A549 (cell line): ENCODE data around the gene HOXD8. TPM values are rescaled to one million over a fixed set of nuclear protein-coding genes. Genes with fewer than 3 reads are reported as not detected.
A peak's percentile ranks its signal among the peaks of the same experiment; 100 is the strongest.

Experiments used
- ATAC-seq, 2 experiments: fragments of 200-7000 bp in 1 of 2; fragments of >200 bp in 1 of 2; cut with Nextera tagmentation in 1 of 2; cut with Tn5 transposase in 1 of 2; 3 replicates each; pipeline versions ENCODE4 v1.8.0 to v1.9.1; 2018 to 2020; ENCODE audit warnings: mild to moderate bottlenecking in 1 of 2, moderate library complexity in 1 of 2
- CTCF ChIA-PET: fragments of 300-600 bp; sonication (Branson Sonifier 250); formaldehyde crosslinking; extraction: SDS; loops from one replicate; lab custom pipeline; 2021; ENCODE audit warnings: antibody characterized with exemption, inconsistent platforms; lab: Yijun Ruan, JAX
- POLR2A ChIA-PET: fragments of 350-600 bp; formaldehyde crosslinking; extraction: SDS; loops from one replicate; lab custom pipeline; 2021; ENCODE audit warnings: antibody characterized with exemption, inconsistent platforms; lab: Yijun Ruan, JAX
- DNase-seq, 2 experiments: peaks; one replicate each; pipeline versions ENCODE4 v3.0.0 to v3.0.0-alpha.2; 2011 to 2016; ENCODE audit warnings: low read depth in 1 of 2, low spot score in 1 of 2
- FAIRE-seq: peaks from 2 replicates; lab custom pipeline; 2011; peaks lifted over from hg19 to GRCh38; lab: Jason Lieb, UNC
- H3K27ac ChIP-seq, 2 experiments: fragments of >200 bp; sonication (Bioruptor Twin); formaldehyde crosslinking; 3 replicates each; pipeline ENCODE4 v1.5.1; 2016 to 2017
- H3K4me1 ChIP-seq: fragments of >200 bp; sonication (Bioruptor Twin); formaldehyde crosslinking; 3 replicates; pipeline ENCODE4 v1.6.1; 2016
- H3K4me2 ChIP-seq: fragments of >200 bp; sonication (Bioruptor Twin); formaldehyde crosslinking; 3 replicates; pipeline ENCODE4 v1.6.1; 2016
- H3K4me3 ChIP-seq: fragments of >200 bp; sonication (Bioruptor Twin); formaldehyde crosslinking; 3 replicates; pipeline ENCODE4 v1.5.1; 2016
- H3K9me3 ChIP-seq: fragments of >200 bp; sonication (Bioruptor Twin); formaldehyde crosslinking; 3 replicates; pipeline ENCODE4 v1.6.1; 2016
- CBX8 ChIP-seq: fragments of 200-600 bp; sonication (generic); IDR thresholded peaks from 2 replicates; pipeline ENCODE4 v1.6.1; 2016
- CHD4 ChIP-seq: fragments of 200-600 bp; sonication (generic); IDR thresholded peaks from 2 replicates; pipeline ENCODE4 v1.6.1; 2016; ENCODE audit warnings: antibody characterized with exemption, mild to moderate bottlenecking, borderline replicate concordance
- EHMT2 ChIP-seq: fragments of 200-600 bp; sonication (generic); IDR thresholded peaks from 2 replicates; pipeline ENCODE4 v1.6.1; 2016; ENCODE audit warnings: antibody characterized with exemption, low read depth, mild to moderate bottlenecking, moderate library complexity
- HDAC2 ChIP-seq: fragments of 200-600 bp; sonication (generic); IDR thresholded peaks from 2 replicates; pipeline ENCODE4 v1.6.1; 2016
- HEYL ChIP-seq: fragments of 250-450 bp; sonication (Bioruptor Pico); IDR thresholded peaks from 2 replicates; pipeline ENCODE4 v1.8.0; 2021; ENCODE audit warnings: mild to moderate bottlenecking, moderate library complexity
- HOXB13 ChIP-seq: fragments of 250-450 bp; sonication (Bioruptor Pico); IDR thresholded peaks from 2 replicates; pipeline ENCODE4 v1.5.0; 2020; ENCODE audit warnings: low read depth, mild to moderate bottlenecking, moderate library complexity
- NPAS2 ChIP-seq: fragments of 250-450 bp; sonication (Bioruptor Pico); IDR thresholded peaks from 2 replicates; pipeline ENCODE4 v1.8.0; 2022; ENCODE audit warnings: mild to moderate bottlenecking, moderate library complexity, borderline replicate concordance
- PHF8 ChIP-seq: fragments of 200-600 bp; sonication (generic); IDR thresholded peaks from 2 replicates; pipeline ENCODE4 v1.6.1; 2016; ENCODE audit warnings: low read depth, mild to moderate bottlenecking, antibody characterized with exemption, moderate library complexity, borderline replicate concordance
- RAD21 ChIP-seq, 2 experiments: fragments of >200 bp in 1 of 2; sonication (Bioruptor Twin) in 1 of 2; formaldehyde crosslinking in 1 of 2; IDR thresholded peaks in 1 of 2; conservative IDR thresholded peaks in 1 of 2; 2 replicates in 1 of 2; 3 replicates in 1 of 2; pipeline ENCODE4 v1.6.1; 2012 to 2018; ENCODE audit warnings: inconsistent platforms in 1 of 2
- RCOR1 ChIP-seq: fragments of 150-350 bp; IDR thresholded peaks from 2 replicates; pipeline ENCODE4 v1.6.1; 2014; ENCODE audit warnings: antibody characterized with exemption, low read length, low read depth
- REST ChIP-seq: fragments of 200-600 bp; sonication (generic); IDR thresholded peaks from 2 replicates; pipeline ENCODE4 v1.6.1; 2016; ENCODE audit warnings: antibody characterized with exemption, mild to moderate bottlenecking, moderate library complexity
- TFCP2L1 ChIP-seq: fragments of 250-450 bp; sonication (Bioruptor Pico); IDR thresholded peaks from 2 replicates; pipeline ENCODE4 v1.5.0; 2021; ENCODE audit warnings: mild to moderate bottlenecking
- TP53 ChIP-seq: fragments of 250-450 bp; sonication (Bioruptor Pico); IDR thresholded peaks from 2 replicates; pipeline ENCODE4 v1.5.0; 2021; ENCODE audit warnings: mild to moderate bottlenecking, moderate library complexity
- USF2 ChIP-seq: fragments of 450-650 bp; IDR thresholded peaks from 2 replicates; pipeline ENCODE4 v1.6.1; 2014; ENCODE audit warnings: antibody characterized with exemption
- ZC3H11A ChIP-seq: fragments of 450-650 bp; IDR thresholded peaks from 2 replicates; pipeline ENCODE4 v1.6.1; 2014; ENCODE audit warnings: antibody characterized with exemption, mild to moderate bottlenecking
- WGBS: methylation state at CpG from one replicate; pipeline ENCODE4 v1.1.6; 2017; ENCODE audit errors: missing lambda C conversion rate; 5-methylcytosine and 5-hydroxymethylcytosine counted together
- polyA plus RNA-seq, 4 experiments: library from polyadenylated mRNA; depleted of rRNA in 3 of 4; stranded (reverse); fragments of >200 nt; fragmentation: RNase III in 1 of 4; extraction: RNeasy Plus Mini Kit Qiagen cat#74134 plus additional on column Dnase treatment in 1 of 4; gene quantifications; 2 replicates in 3 of 4; 3 replicates in 1 of 4; pipeline ENCODE4 v1.2.3, GENCODE V29; 2011 to 2017
- TF ChIP-seq, protein P1 (sequence below): fragments of 250-450 bp; sonication (Bioruptor Pico); IDR thresholded peaks from 2 replicates; pipeline ENCODE4 v1.5.0; 2020; ENCODE audit warnings: low read depth, mild to moderate bottlenecking, moderate library complexity
- TF ChIP-seq, protein P2 (sequence below): IDR thresholded peaks from 2 replicates; pipeline ENCODE4 v1.6.1; 2012
- TF ChIP-seq, protein P3 (sequence below): fragments of 250-450 bp; sonication (Bioruptor Pico); IDR thresholded peaks from 2 replicates; pipeline ENCODE4 v1.5.0; 2021; ENCODE audit warnings: mild to moderate bottlenecking, moderate library complexity, borderline replicate concordance
- TF ChIP-seq, protein P4 (sequence below): fragments of >200 bp; sonication (Bioruptor Twin); formaldehyde crosslinking; IDR thresholded peaks from 2 replicates; pipeline ENCODE4 v1.6.1; 2016

The HOXD8 gene
- polyA plus RNA-seq, 2 of the 4 experiments (the other 2 are of a cell fraction): 3.8 to 8.5 TPM

DNA sequence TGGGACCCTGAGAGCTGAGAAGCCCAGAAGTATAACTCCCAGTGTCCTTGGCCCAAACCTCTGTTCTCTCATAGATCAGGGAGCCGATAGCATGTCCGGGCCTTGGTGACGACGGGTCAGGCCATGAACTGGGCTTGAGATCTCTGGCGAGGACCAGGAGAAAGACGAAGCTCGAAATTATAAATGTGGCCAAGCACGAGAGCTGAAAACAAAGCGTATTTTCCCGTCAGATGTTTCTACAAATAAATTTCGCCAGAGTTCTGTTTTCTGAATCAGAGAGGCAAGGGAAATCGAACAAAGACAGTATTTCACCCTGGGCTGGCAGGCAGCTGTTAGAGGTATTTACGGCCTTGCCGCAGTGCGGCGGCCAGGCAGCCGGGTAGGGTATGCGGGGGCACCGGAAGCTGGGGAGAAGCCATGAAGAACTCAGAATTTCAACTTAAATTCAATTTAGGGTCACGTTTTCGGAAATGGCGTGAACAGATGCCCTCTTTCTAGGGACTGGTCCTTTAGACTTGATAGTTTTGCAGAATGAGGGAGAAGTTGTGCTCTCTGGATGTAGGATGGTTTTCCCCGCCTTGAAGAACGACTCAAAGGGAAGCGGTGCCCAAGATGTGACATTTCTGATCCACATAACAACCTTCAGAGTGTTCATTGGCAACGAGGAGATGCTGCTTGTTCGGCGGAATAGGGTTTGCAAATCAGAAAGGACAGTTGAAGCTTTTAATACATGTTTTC lies 9.6 kb downstream of the HOXD8 start:
- TF ChIP-seq, protein P1, sequence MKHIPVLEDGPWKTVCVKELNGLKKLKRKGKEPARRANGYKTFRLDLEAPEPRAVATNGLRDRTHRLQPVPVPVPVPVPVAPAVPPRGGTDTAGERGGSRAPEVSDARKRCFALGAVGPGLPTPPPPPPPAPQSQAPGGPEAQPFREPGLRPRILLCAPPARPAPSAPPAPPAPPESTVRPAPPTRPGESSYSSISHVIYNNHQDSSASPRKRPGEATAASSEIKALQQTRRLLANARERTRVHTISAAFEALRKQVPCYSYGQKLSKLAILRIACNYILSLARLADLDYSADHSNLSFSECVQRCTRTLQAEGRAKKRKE: no peak
- TF ChIP-seq TFCP2L1 (CRISPR knock-in tag): no peak
- TF ChIP-seq ZC3H11A: no peak
- TF ChIP-seq TP53 (CRISPR knock-in tag): no peak
- TF ChIP-seq USF2: no peak
- no peak for TF ChIP-seq RCOR1
- TF ChIP-seq, protein P2, sequence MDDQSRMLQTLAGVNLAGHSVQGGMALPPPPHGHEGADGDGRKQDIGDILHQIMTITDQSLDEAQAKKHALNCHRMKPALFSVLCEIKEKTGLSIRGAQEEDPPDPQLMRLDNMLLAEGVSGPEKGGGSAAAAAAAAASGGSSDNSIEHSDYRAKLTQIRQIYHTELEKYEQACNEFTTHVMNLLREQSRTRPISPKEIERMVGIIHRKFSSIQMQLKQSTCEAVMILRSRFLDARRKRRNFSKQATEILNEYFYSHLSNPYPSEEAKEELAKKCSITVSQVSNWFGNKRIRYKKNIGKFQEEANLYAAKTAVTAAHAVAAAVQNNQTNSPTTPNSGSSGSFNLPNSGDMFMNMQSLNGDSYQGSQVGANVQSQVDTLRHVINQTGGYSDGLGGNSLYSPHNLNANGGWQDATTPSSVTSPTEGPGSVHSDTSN: no peak
- TF ChIP-seq PHF8: no peak
- TF ChIP-seq, protein P3, sequence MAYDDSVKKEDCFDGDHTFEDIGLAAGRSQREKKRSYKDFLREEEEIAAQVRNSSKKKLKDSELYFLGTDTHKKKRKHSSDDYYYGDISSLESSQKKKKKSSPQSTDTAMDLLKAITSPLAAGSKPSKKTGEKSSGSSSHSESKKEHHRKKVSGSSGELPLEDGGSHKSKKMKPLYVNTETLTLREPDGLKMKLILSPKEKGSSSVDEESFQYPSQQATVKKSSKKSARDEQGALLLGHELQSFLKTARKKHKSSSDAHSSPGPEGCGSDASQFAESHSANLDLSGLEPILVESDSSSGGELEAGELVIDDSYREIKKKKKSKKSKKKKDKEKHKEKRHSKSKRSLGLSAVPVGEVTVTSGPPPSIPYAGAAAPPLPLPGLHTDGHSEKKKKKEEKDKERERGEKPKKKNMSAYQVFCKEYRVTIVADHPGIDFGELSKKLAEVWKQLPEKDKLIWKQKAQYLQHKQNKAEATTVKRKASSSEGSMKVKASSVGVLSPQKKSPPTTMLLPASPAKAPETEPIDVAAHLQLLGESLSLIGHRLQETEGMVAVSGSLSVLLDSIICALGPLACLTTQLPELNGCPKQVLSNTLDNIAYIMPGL (CRISPR knock-in tag): no peak
- no peak for TF ChIP-seq EHMT2
- no peak for TF ChIP-seq HDAC2
- TF ChIP-seq, protein P4, sequence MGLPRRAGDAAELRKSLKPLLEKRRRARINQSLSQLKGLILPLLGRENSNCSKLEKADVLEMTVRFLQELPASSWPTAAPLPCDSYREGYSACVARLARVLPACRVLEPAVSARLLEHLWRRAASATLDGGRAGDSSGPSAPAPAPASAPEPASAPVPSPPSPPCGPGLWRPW: no peak
- no peak for TF ChIP-seq CHD4
- no peak for TF ChIP-seq RAD21 (conservative IDR thresholded peaks at IDR 0.05 in 1 of 2, IDR thresholded peaks at IDR 0.05 in 1 of 2)
- ATAC-seq: no peak
- CTCF ChIA-PET: interaction anchor here (0.5 to 11.6 kb wide), 23 partner anchors 9 to 1018 kb away, joined by 3 to 216 read pairs (median 9); partner anchors contain the start of gene HOXD4
- POLR2A ChIA-PET: no interaction called here
- DNase-seq: no peak
- H3K4me1 ChIP-seq: peaks cover 7% of the 10 kb centered on the region; the same call in 2 of the 3 replicates
- no peak for FAIRE-seq
- 93% methylated on average over 28 of the region's 28 CpGs for WGBS
- no peaks in the 10 kb centered on the region for H3K9me3 ChIP-seq
- no peak overlapping the region for H3K4me2 ChIP-seq
- no peak overlapping the region for H3K4me3 ChIP-seq
- H3K27ac ChIP-seq: no peak overlapping the region

GRCh38 chr2:176139661-176140512 lies 10.4 kb downstream of the HOXD8 start:
- H3K27ac ChIP-seq: peak overlapping the region; percentile 87 to 99
- POLR2A ChIA-PET: interaction anchor here (0.6 to 2.2 kb wide), 4 partner anchors 13 to 512 kb away, joined by 3 to 9 read pairs (median 6); no protein-coding TSS in a partner anchor

More at GRCh38 chr2:176139661-176140512, 10.4 kb downstream of the HOXD8 start:
- peaks cover 7% of the 10 kb centered on the region; the same call in 2 of the 3 replicates for H3K4me1 ChIP-seq
- FAIRE-seq (no peak), ATAC-seq (no peak; a peak in 2 of 6 replicates), DNase-seq (no peak)
- WGBS: 72% methylated on average over 41 of the region's 41 CpGs
- TF ChIP-seq, protein P1: no peak
- TF ChIP-seq HEYL (no peak), CBX8 (no peak), HOXB13 (CRISPR knock-in tag) (no peak), NPAS2 (CRISPR knock-in tag) (no peak), REST (no peak)
- peak overlapping the region; percentile 49 for H3K4me3 ChIP-seq
- no peaks in the 10 kb centered on the region for H3K9me3 ChIP-seq
- peak overlapping the region; percentile 77 for H3K4me2 ChIP-seq
- CTCF ChIA-PET: interaction anchor here (0.5 to 11.6 kb wide), 94 partner anchors 8 to 1416 kb away, joined by 3 to 216 read pairs (median 5); partner anchors contain the start of genes HOXD1, HOXD3 and HOXD4
